ENCODE results near the gene REV3L.

REV3L gene

GRCh38 chr6:111382476-111383294 lies 100.3 kb downstream of the REV3L start:
- FAIRE-seq: no peak
- no peak for DNase-seq (ENCODE audit: insufficient read length, low spot score)

- FAIRE-seq: no peak
- DNase-seq (ENCODE audit: insufficient read length, low spot score): no peak
Observed at GRCh38 chr6:111381728-111382127, 101.3 kb downstream of the REV3L start.

DNA sequence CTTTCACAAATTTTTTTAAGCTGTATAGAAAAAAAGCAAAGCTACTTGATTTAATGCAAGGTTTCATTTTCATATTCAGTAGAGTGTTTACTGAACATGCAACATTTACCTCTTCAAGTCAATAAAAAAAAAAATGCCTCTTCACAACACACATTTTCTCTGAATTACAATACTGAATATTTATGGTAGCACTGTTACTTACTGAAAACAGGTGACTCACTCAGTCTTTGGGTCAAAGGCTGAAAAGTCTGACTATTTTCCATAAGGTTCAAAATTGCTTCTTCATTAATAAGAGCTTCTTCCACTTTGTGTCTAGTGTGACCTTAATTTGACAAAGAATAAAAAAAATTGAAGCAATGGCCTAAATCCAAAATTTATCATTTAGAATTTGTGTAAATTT lies 101.9 kb downstream of the REV3L start:
- DNase-seq (ENCODE audit: insufficient read length, low spot score) (no peak), FAIRE-seq (no peak)

DNA sequence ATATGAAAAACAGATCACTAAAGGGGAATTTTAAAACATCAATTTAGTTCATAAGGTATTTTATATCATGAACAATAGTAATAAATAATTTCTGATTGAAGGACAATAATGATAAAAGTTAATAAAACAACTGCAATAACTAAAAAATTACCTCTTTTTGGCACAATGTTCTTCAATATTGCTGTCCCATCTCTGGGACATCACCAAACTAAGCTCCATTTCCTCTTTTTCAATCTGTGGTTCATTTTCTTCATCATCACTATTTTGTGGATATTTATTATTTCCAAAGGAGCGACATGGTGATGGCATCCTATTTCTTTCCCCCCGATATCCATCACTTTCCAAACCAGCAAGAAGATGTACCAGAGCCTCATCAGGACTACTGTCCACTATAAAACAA lies 103.2 kb downstream of the REV3L start:
- DNase-seq (ENCODE audit: insufficient read length, low spot score) (no peak), FAIRE-seq (no peak)

DNA sequence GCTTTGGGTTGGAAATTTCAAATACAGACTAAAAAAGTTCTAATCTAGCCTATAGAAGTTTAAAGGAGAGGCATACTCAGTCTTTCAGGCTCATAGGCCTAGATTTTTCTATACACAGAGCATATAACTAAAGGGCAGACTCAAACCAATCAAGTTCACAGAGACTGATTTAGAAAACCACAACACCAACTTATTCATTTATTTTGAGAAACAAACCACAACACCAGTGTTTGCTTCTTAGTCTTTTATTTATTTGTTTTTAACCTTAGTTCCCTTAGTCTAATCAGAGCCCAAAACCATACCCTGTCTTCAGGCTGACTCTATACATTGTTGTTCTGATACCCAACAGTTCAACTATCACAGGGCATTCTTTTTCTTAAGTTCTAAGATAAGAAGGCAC lies 103.7 kb downstream of the REV3L start:
- FAIRE-seq: no peak

GRCh38 chr6:111377558-111378120 lies 105.4 kb downstream of the REV3L start:
- FAIRE-seq: no peak
- no peak for DNase-seq (ENCODE audit: insufficient read length, low spot score)

More for the DNA sequence above, 103.7 kb downstream of the REV3L start:
- no peak for DNase-seq (ENCODE audit: insufficient read length, low spot score)

DNA sequence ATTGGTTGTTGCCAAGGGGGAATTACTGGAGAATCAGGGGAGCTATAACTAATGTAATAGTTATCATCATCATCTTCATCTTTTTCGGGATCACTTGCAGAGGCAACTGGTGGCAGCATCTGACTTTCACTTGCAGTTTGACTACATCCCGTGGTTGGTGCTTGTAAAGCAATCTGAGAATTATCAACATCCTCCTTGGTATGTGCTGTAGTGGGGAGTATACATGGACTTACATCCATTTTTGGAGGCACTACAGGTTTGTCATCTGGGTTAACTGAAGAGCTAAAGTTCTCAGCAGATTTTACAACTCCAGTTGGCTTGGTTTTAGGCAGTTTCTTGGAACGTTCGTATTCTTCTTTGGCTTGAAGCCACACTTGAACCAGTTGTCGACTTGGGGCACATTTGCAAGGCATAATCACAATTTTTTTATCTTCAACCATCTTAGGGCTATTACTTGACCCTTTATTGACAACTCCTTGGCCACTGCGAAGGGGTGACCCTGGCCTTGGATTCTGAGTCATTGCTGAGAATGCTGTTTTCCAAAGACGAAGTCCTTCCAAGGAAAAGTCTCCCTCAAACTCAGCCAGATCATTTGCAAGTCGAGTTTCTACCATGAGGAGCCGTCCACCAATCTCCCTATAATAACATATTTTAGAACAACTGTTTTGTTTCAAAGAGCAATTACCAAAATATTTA lies 115.5 kb downstream of the REV3L start:
- no peak for DNase-seq (ENCODE audit: insufficient read length, low spot score)
- no peak for FAIRE-seq

GRCh38 chr6:111361648-111362047 lies 121.4 kb downstream of the REV3L start:
- FAIRE-seq (no peak), DNase-seq (ENCODE audit: insufficient read length, low spot score) (peak; percentile 25)

DNA sequence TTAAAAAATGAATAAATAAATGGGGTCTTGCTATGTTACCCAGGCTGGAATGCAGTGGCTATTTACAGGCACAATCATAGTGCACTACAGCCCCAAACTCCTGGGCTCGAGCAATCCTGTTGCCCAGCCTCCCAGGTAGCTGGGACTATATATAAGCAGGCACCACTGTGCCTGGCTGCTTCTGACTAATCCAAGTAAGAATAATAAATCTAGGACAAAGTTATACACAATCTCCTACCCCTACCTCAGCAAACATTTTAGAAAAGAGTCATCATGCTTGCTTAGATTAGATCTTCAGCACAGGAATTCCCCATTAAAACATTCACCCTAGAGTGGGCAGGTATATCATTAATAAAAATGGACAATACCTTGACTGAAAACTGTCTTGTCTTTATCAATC lies 124.6 kb downstream of the REV3L start:
- no peak for FAIRE-seq
- DNase-seq (ENCODE audit: insufficient read length, low spot score): no peak

- FAIRE-seq (no peak), DNase-seq (ENCODE audit: insufficient read length, low spot score) (no peak)
Observed at GRCh38 chr6:111357705-111358104, 125.3 kb downstream of the REV3L start.

GRCh38 chr6:111356551-111356950 lies 126.5 kb downstream of the REV3L start:
- DNase-seq (ENCODE audit: insufficient read length, low spot score) (no peak), FAIRE-seq (no peak)

GRCh38 chr6:111354758-111355555 lies 128.1 kb downstream of the REV3L start:
- no peak for FAIRE-seq
- no peak for DNase-seq (ENCODE audit: insufficient read length, low spot score)

- FAIRE-seq (no peak), DNase-seq (ENCODE audit: insufficient read length, low spot score) (no peak)
Observed at GRCh38 chr6:111353912-111354462, 129.0 kb downstream of the REV3L start.

DNA sequence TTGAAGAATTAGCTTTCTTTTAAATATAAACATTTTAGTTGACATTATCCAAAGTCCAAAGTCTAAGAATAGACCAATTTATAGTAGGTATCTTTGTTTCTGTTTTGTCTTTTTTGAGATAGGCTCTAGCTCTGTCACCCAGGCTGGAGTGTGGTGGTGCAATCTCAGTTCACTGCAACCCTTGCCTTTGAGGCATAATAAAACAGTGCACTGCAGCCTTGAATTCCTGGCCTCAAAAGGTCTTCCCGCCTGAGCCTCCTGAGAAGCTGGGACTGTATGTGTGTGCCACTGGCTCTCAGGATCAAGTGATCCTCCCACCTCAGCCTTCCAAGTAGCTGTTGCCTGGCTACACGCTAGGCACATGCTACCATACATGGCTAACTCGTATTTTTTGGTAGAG lies 135.4 kb downstream of the REV3L start:
- DNase-seq (ENCODE audit: insufficient read length, low spot score) (no peak), FAIRE-seq (no peak)

DNA sequence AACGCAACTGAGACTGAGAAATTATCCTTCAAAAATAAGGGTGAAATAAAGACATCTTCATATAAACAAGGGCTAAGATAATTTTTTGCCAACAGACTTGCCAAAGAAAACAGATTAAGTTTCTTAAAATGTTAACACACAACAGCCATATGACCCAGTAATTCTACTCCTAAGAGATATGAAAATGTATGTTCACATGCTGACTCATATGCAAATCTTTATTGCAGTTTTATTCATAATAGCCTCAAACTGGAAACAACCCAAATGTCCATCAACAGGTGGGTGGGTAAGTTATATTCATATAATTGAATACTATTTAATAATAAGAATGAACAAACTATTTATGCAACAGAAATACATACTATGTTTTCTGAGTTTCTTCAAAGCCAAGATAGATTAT lies 140.1 kb downstream of the REV3L start:
- FAIRE-seq (no peak), DNase-seq (ENCODE audit: insufficient read length, low spot score) (no peak)

- no peak for DNase-seq (ENCODE audit: insufficient read length, low spot score)
- FAIRE-seq: no peak
Observed at GRCh38 chr6:111339294-111339693, 143.7 kb downstream of the REV3L start.

- FAIRE-seq: no peak
- no peak for DNase-seq (ENCODE audit: insufficient read length, low spot score)
Observed at GRCh38 chr6:111338843-111339242, 144.2 kb downstream of the REV3L start.

DNA sequence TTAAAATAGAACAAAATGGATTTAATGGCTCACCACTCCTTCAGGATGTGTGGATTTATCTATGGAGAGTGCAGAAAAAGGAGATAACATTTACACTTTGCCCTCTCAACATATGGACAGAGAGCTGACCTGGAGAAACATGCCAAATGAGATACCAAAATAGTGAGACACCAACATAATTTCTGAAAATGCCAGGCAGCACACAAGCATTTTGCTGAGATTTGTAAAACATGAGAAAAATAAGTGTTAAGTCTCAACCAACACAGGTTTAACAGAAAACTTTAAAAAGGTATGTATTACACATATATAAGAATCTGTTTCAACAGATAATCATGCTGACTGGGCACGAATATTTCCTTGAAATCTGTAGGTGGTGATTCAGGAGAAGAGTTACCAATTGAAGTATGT lies 145.2 kb downstream of the REV3L start:
- FAIRE-seq: no peak
- DNase-seq (ENCODE audit: insufficient read length, low spot score): no peak

- DNase-seq (ENCODE audit: insufficient read length, low spot score) (no peak), FAIRE-seq (no peak)
Observed at GRCh38 chr6:111329882-111330633, 153.0 kb downstream of the REV3L start.

DNA sequence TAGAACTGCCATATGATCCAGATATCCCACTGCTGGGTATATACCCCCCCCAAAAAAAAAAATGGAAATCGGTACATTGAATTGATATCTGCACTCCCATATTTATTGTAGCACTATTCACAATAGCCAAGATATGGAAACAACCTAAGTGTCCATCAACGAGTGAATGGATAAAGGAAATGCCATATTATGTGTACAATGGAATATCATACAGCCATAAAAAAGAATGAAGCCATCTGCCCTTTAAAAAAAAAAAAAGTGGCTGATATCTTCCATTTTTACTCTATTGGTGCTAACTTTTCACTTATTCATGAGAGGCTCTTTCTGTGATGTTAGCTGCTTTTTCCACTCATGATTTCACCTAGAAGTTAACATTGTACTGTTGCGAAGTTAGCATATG lies 156.5 kb downstream of the REV3L start:
- DNase-seq (ENCODE audit: insufficient read length, low spot score) (no peak), FAIRE-seq (no peak)

Measured in HTR-8/SVneo (cell line).